ENCODE results near the gene ATF3.

Gene ATF3

DNA sequence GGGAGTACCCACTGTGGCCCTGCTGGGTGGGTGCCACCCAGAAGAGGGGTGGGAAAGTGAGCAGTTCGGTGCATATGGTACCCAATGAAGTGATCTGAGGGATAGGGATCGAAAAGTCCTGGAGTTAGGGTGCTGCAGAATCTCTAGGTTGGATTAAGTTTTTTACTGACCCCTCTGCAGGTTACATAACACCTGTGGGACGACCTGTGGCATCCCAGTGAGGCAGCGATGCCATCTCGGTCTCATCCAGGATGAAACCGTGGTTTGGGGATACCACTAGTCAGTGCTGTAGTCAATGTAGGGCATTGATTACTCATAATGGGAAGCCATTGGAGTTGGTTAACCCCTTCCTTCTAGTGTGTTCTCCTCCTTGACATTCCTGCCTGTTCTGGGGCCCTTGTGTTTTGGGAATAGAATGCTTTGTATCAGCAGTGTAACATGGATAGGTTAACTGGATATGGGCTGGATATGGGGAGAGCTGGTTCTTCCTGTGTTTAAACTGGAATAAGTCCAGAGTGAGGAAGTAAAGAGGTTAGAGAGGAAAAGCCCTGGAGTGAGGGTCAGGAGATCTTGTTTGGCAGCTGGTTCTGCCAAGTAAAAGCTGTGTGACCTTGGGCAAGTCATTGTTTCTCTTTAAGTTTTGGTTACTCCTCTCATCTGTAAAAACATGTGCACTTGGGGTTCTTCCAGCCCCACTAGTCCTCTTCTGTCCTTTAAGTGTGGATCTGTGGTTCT is 42.8 kb upstream of the ATF3 start:
- no peak overlapping the region for H3K4me3 ChIP-seq (ENCODE audit: low read depth, low read length)
- no peak for TF ChIP-seq CTCF (IDR thresholded peaks at IDR 0.05; ENCODE audit: insufficient read depth, low read depth, low read length, missing control alignments)
- DNase-seq (ENCODE audit: low read depth), result no peak

GRCh38 chr1:212566522-212567479 is 41.8 kb upstream of the ATF3 start:
- no peak for TF ChIP-seq CTCF (IDR thresholded peaks at IDR 0.05; ENCODE audit: insufficient read depth, low read depth, low read length, missing control alignments)
- DNase-seq (ENCODE audit: low read depth), result peak; percentile 94
- H3K4me3 ChIP-seq (ENCODE audit: low read depth, low read length), result peak overlapping the region; percentile 62

- H3K4me3 ChIP-seq (ENCODE audit: low read depth, low read length), result peak overlapping the region; percentile 62
- no peak for TF ChIP-seq CTCF (IDR thresholded peaks at IDR 0.05; ENCODE audit: insufficient read depth, low read depth, low read length, missing control alignments)
Measured at GRCh38 chr1:212567638-212568037, 40.9 kb upstream of the ATF3 start.

DNA sequence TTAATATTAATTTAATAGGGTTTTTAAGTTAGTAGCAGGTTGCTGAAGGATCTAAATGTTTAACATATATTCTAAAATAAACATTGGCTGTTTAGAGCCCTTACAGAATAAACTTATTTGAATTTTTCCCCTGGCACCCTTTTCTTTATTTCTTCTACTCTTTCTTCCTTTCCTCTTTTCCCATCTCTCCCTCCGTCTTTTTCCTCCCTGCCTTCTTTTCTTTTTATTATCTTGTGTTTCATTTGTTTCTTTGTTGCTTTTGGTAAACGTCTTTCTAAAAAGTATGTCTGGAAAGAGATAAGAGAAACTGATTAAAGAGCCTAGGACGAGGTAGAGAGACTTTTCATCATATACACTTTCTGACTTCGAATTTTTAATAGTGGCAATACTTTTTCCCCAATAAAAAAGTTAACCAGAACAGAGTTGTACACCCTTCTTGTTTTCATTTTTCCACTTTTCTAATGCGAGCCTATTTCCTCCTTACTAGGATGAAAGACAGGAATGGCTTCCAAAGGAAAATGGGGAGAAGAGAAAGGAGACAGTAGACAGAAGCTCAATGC is 39.5 kb upstream of the ATF3 start:
- DNase-seq (ENCODE audit: low read depth), result no peak
- TF ChIP-seq CTCF (IDR thresholded peaks at IDR 0.05; ENCODE audit: insufficient read depth, low read depth, low read length, missing control alignments), result no peak
- H3K4me3 ChIP-seq (ENCODE audit: low read depth, low read length), result no peak overlapping the region

More at GRCh38 chr1:212567638-212568037, 40.9 kb upstream of the ATF3 start:
- DNase-seq (ENCODE audit: low read depth), result no peak

- TF ChIP-seq CTCF (IDR thresholded peaks at IDR 0.05; ENCODE audit: insufficient read depth, low read depth, low read length, missing control alignments), result no peak
- no peak for DNase-seq (ENCODE audit: low read depth)
- no peak overlapping the region for H3K4me3 ChIP-seq (ENCODE audit: low read depth, low read length)
Measured at GRCh38 chr1:212574732-212575131, 33.8 kb upstream of the ATF3 start.

DNA sequence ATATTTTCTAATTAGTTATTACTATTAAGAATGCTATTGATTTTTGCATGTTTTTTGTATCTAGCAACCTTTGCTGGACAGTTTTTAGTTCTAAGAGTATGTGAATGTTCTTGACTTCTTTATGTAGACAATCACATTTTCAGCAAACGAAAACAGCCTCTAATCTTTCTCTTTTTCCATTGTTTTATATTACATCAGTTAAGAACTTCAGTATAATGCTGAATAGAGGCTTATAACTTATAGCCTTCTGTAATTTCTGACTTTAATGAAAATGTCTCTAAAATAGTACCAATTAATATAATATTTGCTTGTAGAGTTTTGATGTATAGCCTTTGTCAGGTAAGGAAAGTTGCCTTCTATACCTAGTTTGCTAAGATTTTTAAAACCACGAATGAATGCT is 33.2 kb upstream of the ATF3 start:
- TF ChIP-seq CTCF (IDR thresholded peaks at IDR 0.05; ENCODE audit: insufficient read depth, low read depth, low read length, missing control alignments), result no peak

More for the DNA sequence above, 33.2 kb upstream of the ATF3 start:
- DNase-seq (ENCODE audit: low read depth), result no peak
- H3K4me3 ChIP-seq (ENCODE audit: low read depth, low read length), result no peak overlapping the region

Measured in GM12865 (cell line).